Cortex of kidney (tissue), 1 donor: ENCODE results near the gene CSRP1.

Experiments
- DNase-seq: peaks from one replicate; lab custom pipeline; 2025; lab: John Stamatoyannopoulos, UW

Gene CSRP1

DNA sequence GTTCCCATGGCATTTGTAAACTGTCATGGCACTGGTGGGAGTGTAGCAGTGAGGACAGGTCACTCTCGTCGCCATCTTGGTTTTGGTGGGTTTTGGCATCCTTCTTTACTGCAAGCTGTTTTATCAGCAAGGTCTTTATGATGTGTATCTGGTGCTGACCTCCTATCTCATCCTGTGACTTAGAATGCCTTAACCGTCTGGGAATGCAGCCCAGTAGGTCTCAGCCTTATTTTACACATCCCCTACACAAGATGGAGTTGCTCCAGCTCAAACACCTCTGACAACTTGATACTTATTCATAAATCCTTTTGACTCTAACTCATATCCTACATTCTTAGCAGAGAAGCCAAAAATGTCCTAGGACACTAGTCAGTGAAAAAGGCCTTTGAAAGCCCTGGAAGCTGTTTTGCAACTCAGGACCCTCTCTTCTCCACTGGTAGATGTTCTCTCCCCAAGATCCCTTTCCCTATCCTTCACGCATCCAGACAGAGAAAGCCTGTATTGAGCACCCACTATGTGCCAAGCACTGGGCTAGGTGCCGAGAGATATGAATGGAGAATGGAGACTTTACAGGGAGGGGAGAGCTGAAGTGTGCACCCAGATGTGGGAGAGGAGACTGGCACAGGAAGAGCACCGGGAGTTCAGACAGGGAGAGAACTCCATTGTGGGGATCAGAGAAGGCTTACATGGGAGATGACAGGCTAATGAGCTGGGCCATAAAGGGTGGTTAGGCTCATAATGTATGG is 6.7 kb upstream of the CSRP1 start:
- no peak for DNase-seq

DNA sequence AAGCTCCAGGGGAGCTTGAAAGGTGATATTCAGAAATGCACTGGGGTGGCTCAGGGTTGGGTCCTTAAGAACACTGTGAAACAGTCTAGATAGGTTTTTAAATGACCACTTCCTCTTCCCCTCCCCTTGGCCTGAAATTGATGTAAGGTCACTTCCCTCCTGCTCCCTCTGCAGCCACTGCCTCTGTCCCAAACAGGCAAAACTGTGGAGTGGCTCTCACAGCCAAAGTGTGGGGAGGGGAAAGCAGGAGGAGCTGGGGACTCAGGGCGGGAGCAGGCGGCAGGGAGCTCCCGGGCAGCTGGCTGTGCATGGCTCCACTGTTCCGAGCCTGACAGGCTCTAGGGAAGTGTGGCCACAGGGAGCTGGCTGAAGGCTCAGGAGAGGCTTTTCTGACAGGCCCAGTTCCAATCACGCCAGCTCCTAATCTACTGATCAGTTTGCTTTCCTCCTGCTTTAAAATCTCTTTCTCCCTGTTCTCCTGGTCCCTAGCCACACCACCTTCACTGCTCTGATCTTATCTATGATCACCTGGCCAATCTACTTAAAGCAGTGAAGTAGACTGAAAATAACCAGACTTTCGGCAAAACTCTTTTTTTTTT is 5.1 kb upstream of the CSRP1 start:
- DNase-seq, result no peak

DNA sequence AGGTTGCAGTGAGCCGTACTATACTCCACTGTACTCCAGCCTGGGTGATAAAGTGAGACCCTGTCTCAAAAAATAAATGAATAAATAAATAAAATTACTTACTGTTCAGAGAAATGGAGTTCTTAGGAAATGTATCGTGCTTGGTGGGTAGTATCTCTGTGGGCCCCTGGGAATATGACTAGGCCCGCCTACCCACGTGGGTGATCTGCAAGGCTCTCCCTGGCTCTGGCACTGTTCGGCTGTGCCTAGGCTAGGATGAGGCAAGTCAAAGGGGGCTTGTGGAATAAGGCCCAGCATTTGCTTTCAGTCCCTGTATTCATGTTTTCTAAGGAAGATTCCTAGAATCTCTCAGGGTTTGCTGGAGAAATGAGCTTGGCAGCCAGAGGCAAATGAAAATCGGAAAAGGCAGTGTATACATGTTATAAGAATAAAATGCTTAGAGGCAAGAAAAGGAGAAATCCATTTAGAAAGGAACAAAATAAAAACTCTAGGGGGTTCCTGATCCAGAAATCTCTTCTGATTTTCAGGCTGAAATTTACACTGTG is 4.5 kb upstream of the CSRP1 start:
- DNase-seq, result no peak

DNA sequence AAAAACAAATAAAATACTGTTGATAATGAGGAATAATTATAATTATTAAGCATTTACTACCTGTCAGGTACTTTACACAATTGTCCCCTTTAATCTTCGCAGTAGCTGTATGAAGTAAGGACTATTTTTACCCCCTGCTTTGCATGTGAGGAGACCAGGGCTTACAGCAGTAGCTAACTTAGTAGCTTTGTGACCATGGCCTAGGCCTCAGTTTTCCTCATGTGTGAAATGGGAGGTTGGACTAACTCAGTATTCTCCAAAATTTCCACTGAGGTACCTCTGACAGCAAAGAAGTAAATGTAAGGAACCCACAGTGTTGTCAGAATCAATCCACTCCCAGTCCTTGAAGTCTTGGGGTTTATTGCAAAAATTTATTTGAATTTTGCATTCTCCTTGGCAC is 3.8 kb upstream of the CSRP1 start:
- DNase-seq, result no peak

DNA sequence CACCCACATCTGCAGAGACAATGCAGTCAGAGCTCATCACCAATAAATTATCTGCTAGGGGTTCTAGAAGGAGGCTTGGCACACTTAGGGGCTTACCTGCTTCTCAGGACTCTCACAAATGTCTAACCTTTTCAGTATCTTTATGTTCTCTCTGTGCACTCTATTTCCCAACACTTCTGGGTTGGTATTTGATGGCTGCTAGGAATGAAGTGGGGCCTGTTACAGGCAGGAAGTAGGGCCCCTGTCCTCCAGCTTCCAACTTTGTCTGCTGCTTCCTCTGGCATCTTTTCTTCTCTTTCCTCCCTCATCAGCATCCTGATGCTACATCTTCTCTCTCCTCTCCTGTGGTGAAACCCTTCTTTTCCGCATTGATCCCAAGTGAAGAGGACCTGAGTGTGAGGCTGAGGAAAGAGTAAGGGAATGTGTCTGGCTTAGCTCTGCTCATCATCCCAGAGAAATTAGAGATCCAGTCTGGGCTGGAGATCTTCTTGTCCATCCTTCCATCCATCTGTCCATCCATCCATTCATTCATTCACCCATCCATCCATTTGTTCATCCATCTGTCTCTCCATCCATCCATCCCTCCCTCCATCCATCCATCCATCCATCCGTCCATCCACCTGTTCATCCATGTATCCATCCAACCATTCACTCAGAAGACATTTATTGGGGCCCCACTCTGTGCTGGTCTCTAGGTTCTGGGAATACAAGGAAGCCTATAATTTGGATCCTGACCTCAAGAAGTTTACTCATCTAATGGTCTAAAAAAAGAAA is 2.9 kb upstream of the CSRP1 start:
- no peak for DNase-seq

DNA sequence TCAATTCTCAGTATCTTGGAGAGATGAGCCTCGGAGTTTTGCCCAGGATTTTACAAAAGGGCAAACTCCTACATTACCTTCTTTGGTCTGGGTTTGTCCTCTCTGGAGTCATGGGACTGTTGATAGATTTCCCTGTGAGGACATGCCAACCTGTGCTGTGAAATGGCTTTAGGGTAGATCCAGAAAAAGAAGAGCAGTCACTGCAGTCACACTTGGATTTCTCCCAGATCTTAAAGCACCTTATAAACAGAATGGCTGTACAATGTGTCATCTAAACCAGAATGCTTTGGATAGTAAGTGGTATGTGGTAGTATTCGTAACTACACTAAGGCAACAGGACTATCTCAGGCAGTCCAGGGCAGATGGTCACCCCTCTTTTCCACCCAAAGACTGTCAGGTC is 1.9 kb upstream of the CSRP1 start:
- DNase-seq, result no peak

DNA sequence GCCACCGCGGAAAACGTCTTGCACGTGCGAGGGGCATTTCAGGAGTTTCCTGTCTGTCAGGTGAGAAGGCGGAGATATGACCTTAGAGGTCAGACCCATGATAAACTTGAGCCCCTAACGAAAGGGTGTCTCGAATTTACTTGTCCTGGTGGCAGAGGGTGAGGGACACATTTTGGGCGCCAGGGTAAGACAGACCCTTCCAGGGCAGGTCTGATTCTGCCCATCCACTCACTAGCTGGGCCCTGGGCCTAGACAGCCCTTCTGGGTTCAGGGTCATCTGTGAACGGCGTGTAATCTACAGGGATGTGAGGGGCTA is 395 bp upstream of the CSRP1 start:
- no peak for DNase-seq

DNA sequence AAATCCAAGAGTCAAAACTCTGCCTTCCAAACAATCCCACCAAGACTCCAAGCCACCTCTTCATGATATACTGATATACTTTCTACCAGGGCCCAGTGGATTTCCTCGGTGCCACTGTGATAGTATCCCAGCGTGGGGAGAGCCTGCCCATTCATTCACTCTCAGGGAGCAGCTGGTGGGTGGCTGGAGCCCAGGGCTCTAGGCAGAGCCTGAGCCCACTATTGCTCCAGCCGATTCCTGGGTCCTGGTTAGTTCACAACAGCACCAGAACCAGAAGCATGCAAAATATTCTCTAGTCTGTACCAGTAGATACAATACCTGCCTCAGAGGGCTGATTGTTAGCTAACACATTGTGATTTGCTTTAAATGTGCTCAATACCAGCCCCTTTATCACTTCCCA is 831 bp downstream of the CSRP1 start:
- no peak for DNase-seq

DNA sequence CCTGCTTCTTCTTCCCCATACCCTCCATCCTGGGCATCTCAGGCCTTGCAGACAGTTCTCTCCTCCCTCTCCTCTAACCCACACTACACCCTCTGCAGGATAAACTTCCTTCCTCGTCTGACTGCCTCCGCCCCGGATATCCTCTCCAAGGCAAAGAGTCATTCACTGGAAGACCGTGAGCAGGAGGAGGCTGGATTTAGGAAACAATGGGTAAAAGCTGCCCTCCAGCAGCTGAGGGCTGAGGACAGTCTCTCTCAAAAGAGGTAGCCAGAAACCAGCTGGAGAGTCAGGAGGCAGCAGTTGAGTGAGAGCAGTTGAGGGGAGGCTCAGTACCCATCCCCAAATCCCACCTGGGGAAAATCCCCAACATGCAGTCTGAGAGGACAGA is 1.4 kb downstream of the CSRP1 start:
- no peak for DNase-seq

DNA sequence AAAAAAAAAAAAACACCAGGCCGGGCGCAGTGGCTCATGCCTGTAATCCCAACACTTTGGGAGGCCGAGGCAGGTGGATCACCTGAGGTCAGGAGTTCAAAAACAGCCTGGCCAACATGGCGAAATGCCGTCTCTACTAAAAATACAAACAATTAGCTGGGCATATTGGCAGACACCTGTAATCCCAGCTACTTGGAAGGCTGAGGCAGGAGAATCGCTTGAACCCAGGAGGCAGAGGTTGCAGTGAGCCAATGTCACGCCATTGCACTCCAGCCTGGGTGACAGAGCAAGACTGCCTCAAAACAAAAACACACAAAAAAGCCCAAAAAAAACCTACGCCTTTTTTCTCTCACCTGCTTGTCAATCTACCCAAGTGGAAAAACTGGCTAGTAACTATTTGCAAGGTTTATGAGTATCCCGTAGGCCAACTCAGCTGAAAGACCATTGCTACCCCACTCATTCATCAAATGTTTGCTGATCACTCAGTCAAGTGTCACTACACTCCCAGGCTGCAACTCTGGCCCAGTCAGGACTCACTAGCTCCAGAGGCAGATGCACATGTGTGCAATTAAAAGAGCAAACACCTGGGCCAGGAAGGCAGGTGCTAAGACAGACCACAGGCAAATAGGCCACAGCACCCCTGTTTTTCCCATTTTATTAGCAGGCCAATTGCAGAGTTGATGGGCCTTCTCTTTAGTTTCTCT is 2.0 kb downstream of the CSRP1 start:
- DNase-seq, result no peak

DNA sequence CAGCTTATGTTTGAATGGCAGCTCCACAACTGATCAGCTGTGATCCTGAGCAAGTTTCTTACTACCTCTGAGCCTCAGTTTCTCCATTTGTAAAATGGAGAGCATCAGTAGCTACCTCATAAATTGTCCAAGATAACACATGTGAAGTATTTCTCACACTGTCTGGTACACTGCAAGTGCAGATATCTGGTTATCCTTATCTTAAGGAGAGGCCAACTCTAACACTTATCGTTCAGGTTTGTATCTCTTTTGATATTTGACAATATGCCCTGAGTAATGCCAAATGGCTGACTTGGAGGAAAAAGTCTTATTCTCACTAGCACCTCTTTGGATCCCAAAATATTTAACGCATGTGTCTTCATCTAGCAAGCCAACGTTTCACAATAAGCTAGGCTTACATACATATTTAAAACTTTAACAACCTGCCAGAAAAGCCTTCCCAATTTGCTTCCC is 2.7 kb downstream of the CSRP1 start:
- no peak for DNase-seq

DNA sequence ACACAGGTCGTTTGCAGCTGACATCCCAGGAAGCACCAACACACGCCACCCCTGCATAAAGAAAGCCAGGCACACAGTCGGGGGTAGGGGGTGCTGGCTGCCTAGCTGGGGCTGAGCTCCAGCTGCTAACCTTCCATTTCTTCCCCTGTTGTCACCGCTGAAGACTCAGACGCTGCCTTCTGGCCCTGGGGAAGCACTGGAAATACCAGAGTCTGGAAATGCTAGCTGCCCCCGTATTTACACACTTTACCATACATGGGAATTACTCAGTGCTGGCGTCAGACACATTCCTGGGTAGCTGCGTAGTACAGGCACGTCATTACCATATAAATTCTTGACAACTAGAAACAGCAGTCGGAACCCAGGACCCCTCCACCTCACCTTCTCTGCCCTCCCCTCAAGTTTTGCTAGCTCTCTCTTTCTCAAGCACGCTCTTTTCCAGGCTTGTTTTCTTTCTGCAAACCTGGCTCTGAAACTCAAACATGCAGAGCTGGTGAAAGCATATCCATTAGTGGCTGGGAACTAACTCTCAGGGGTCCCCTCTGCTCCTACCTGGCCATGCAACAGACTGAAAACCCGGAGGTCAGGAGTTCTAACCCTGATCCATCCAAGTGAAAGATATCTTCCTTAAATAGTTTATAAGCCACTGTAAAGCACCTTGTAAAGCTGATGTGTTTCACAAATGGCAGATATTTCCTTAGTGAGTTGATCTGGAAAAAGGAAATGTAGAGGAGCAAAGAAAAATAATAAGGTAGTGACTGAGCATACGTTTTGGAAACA is 3.3 kb downstream of the CSRP1 start:
- DNase-seq, result no peak

DNA sequence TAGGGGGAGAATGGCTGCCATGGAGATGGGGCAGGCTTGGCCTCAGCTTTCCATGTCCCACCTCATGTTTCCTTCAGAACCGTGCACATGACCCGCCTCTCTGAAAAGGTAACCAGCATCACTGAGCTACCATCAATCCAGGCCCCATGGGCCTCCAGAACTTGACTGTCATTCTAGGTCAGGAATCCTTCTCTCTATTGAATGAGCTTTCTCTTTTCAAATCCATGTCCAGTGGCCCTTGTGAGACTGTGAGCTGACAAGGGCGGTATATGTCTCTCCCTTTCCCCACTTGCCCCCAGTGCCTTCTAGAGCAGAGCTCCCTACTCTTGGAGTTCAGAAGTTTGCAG is 4.4 kb downstream of the CSRP1 start:
- no peak for DNase-seq

DNA sequence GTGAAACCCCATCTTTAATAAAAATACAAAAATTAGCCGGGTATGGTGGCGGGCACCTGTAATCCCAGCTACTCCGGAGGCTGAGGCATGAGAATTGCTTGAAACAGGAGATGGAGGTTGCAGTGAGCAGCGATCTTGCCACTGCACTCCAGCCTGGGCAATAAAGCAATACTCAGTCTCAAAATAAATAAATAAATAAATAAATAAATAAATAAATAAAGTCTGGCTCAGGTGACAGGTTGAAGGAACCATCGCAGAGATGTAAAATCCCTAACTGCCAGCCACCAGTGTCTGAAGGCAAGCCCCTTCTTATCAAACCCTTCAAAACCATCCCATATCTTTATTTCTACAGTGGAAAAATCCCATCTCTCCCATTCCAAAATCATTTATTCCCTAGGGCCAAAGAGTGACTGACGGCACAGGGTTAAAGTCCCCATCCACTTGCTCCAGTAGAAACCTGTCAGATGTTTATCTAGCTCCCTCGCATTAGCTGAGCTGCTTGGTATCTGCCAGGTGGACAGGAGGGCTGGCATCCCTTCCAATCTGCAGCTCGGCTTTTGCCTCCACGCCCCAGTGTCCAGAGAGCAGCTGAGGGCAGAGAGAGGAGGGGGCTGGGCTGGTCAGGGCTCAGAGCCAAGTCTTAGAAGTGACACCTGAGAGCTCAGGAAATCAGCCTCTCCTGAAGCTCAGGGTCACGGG is 5.0 kb downstream of the CSRP1 start:
- DNase-seq, result no peak

DNA sequence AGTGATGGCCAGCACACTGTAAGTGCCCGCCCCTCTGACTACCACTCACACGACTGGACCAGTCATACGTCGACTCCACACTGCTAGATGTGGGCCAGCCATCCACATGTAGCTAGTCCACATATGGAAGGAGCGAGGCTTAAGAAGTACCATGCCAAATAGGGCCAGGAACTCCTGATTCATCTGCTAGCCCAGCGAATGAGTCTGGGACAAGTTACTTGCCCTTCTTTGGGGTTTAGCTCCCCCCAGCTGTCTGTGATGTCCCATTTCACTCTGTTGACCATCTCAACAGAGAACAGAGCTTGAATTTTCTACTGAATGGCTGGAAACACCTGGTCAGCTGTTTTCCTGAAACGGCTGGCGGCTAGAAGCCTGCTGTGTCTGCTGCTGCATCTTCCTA is 5.8 kb downstream of the CSRP1 start:
- DNase-seq, result no peak

DNA sequence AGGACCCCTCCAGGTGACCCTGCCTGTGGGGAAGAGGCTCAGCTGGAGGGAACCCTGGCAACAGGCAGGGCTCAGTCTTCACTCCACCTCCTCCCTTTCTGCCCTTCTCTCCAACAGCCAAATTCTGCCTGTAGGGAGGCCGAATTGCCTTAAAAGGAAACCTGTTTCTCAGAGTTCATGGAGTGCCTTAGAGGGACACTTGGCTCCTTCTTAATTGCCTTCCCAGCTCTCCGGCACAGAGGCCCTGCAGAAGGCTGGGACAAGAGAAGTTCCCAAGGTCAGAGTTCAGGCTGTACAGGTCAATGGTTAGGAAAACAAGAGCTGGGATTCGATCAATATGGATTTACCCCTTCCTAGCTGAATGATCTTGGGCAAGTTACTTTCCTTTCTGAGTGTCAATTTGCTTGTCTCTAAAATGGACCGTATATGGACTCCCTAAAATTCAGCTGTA is 6.2 kb downstream of the CSRP1 start:
- DNase-seq, result no peak

DNA sequence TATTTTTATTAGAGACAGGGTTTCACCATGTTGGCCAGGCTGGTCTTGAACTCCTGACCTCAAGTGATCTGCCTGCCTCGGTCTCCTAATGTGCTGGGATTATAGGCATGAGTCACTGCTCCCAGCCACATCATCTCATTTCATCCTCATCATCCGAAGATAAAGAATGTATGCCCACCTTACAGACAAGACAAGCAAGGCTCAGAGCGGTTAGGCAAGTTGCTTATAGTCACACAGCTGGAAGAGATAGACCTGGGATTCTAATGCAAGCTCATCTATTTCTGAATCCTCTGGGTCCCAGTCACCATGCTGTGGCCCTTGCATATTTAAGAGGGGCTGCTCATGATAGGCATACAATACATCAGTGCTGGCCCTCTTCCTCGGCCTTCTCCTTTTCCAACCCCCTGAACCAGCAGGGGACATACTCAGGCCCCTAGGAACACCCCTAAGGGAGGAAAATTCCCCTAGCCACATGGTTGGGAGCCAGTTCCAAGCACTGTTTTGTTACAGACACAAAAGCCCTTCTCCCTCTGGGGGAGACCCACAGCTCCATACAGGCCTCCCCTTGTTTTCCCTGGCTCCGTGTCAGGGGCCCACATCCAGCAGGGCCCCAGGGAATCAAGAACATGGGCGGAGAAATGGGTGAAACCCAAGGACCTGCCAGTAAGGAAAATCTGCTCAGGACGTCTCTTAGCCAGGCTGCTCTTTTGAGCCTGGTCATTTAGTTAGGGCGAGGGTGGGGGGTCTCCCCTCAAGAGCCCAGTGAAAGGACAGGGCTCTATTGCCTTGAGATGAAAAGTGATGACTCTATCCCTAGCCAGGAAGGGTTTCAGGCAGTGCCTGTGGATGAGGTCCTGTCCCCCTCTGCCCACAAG is 6.9 kb downstream of the CSRP1 start:
- DNase-seq, result no peak

DNA sequence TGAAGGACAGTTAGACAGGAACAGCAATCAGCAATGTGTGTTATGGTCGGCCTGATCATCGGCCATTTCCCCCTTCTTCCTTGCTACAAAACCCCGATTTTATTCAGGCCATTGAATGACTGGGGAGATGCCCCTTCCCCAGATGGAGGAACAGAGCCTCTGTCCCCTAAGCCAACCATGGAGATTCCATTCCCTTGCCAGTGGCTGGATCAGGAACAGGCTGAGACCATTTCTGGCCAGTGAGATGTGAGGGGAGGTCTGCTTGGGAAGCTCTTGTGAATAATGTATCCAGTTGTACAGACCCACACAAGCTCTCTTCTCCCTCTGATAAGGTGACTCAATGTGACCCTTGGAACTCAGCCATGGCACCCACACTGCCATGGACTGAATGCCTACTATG is 7.7 kb downstream of the CSRP1 start:
- DNase-seq, result no peak

DNA sequence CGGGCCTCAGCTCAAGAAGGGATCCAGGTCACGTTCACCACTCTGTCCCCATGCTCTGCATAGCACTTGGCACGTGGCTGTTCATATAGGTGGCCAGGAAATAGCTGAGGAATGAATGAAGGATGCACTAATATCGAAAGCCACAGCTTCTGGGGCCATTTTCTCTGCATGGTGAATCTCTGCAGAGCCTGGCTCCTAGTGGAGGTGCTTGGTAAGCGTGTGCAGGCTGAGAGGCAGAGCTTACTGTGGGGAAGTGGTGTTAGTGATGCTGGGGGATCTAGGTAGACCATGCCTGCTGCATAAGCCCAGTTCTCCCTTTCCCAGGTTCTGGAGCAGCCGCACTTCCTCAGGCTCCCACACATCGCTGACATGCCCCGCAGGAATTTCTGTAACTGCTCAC is 8.3 kb downstream of the CSRP1 start:
- no peak for DNase-seq

DNA sequence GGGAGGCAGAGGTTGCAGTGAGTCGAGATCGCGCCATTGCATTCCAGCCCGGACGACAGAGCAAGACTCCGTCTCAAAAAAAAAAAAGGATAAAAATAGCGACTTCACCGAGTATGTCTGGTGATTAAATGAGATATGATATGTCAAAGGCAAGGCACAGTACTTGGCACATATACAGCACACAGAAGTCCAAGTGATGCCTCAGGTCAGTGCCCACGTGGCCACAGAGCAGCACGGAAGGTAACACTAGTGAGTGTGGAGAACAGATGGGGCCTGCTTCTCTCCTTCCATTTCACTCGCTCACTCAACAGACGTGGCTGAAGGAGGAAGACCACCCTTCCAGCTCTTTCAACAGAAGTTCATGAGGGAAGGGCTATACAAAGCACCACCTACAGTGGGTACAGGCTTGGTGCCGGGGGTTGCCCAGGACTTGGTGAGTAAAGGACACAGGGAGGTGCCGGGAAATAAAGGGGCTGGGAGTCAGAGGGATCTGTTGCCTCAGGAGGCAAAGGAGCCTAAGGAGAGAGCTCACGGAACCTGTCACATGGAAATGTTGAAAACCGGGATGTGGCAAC is 8.9 kb downstream of the CSRP1 start:
- DNase-seq, result no peak
